HepG2 (cell line): ENCODE results near the gene ZFYVE26. TPM values are rescaled to one million over a fixed set of nuclear protein-coding genes. Genes with fewer than 3 reads are reported as not detected.

Experiments used
- ARID3A ChIP-seq: IDR thresholded peaks from 2 replicates; pipeline ENCODE4 v1.6.1; 2012; ENCODE audit warnings: low read depth, low read length, improper control_type of control experiment
- CBFB ChIP-seq: sonication (generic); formaldehyde crosslinking; IDR thresholded peaks from 2 replicates; pipeline ENCODE4 v1.4.0; 2020; ENCODE audit warnings: missing genetic modification reagents
- HOXA5 ChIP-seq: sonication (generic); formaldehyde crosslinking; IDR thresholded peaks from 2 replicates; pipeline ENCODE4 v1.4.0; 2020; ENCODE audit warnings: missing genetic modification reagents
- KLF11 ChIP-seq: IDR thresholded peaks from 2 replicates; pipeline ENCODE4 v1.6.1; 2016; ENCODE audit warnings: missing compliant biosample characterization
- KLF16 ChIP-seq, 2 experiments: sonication (generic) in 1 of 2; formaldehyde crosslinking in 1 of 2; IDR thresholded peaks; 2 replicates each; pipeline versions ENCODE4 v1.6.1 to v1.8.0; 2016 to 2023; ENCODE audit warnings: missing genetic modification reagents in 2 of 2, missing compliant biosample characterization in 1 of 2
- KMT2B ChIP-seq: IDR thresholded peaks from 2 replicates; pipeline ENCODE4 v1.6.1; 2016; ENCODE audit warnings: missing genetic modification reagents, missing compliant biosample characterization
- PHF21A ChIP-seq: sonication (generic); formaldehyde crosslinking; IDR thresholded peaks from 2 replicates; pipeline ENCODE4 v1.5.0; 2020; ENCODE audit warnings: mild to moderate bottlenecking, missing genetic modification reagents
- PPARG ChIP-seq: conservative IDR thresholded peaks from 2 replicates; pipeline ENCODE4 v1.6.1; 2016; ENCODE audit warnings: missing biosample characterization, missing genetic modification reagents
- REXO4 ChIP-seq: sonication (generic); formaldehyde crosslinking; IDR thresholded peaks from 2 replicates; pipeline ENCODE4 v1.8.0; 2022; ENCODE audit warnings: missing genetic modification reagents, mild to moderate bottlenecking, borderline replicate concordance
- SMAD3 ChIP-seq: sonication (generic); formaldehyde crosslinking; IDR thresholded peaks from 2 replicates; pipeline ENCODE4 v1.4.0; 2020; ENCODE audit warnings: missing genetic modification reagents
- SSRP1 ChIP-seq: IDR thresholded peaks from 2 replicates; pipeline ENCODE4 v1.6.1; 2016; ENCODE audit warnings: control low read depth
- TEF ChIP-seq: sonication (generic); formaldehyde crosslinking; IDR thresholded peaks from 2 replicates; pipeline ENCODE4 v1.5.0; 2020; ENCODE audit warnings: missing genetic modification reagents
- THAP9 ChIP-seq: sonication (generic); formaldehyde crosslinking; IDR thresholded peaks from 2 replicates; pipeline ENCODE4; 2020; ENCODE audit warnings: missing genetic modification reagents, mild to moderate bottlenecking, borderline replicate concordance
- ZBTB26 ChIP-seq: IDR thresholded peaks from 2 replicates; pipeline ENCODE4 v1.6.1; 2016; ENCODE audit warnings: missing compliant biosample characterization, missing genetic modification reagents, borderline replicate concordance
- ZBTB43 ChIP-seq: sonication (generic); formaldehyde crosslinking; conservative IDR thresholded peaks from 2 replicates; pipeline ENCODE4 v1.4.0; 2020; ENCODE audit warnings: missing genetic modification reagents
- ZKSCAN5 ChIP-seq: sonication (generic); formaldehyde crosslinking; IDR thresholded peaks from 2 replicates; pipeline ENCODE4 v1.5.1; 2020; ENCODE audit warnings: mild to moderate bottlenecking, missing genetic modification reagents
- ZNF274 ChIP-seq: sonication (generic); formaldehyde crosslinking; IDR thresholded peaks from 2 replicates; pipeline ENCODE4 v1.5.1; 2020; ENCODE audit warnings: mild to moderate bottlenecking, missing genetic modification reagents
- ZNF3 ChIP-seq: IDR thresholded peaks from 2 replicates; pipeline ENCODE4 v1.7.0; 2017; ENCODE audit warnings: inconsistent platforms
- ZNF34 ChIP-seq: sonication (generic); formaldehyde crosslinking; IDR thresholded peaks from 2 replicates; pipeline ENCODE4 v1.4.0; 2020; ENCODE audit warnings: mild to moderate bottlenecking, missing genetic modification reagents, borderline replicate concordance
- ZNF672 ChIP-seq: sonication (generic); formaldehyde crosslinking; IDR thresholded peaks from 2 replicates; pipeline ENCODE4 v1.8.1; 2022; ENCODE audit warnings: missing genetic modification reagents
- ZNF784 ChIP-seq: sonication (generic); formaldehyde crosslinking; IDR thresholded peaks from 2 replicates; pipeline ENCODE4 v1.5.1; 2020; ENCODE audit warnings: missing genetic modification reagents, mild to moderate bottlenecking, borderline replicate concordance
- ZNF850 ChIP-seq: sonication (generic); formaldehyde crosslinking; conservative IDR thresholded peaks from 2 replicates; pipeline ENCODE4 v1.9.0; 2021; ENCODE audit warnings: mild to moderate bottlenecking, missing genetic modification reagents
- polyA plus RNA-seq, 8 experiments: library from polyadenylated mRNA; depleted of rRNA in 3 of 8; stranded (reverse) in 7 of 8; unstranded in 1 of 8; fragments of >200 nt; fragmentation: Illumina TruSeq in 4 of 8; extraction: Trizol in 4 of 8; gene quantifications; 2 replicates each; pipeline versions ENCODE4 v1.2.1 to v1.2.3, GENCODE V29; 2011 to 2016; ENCODE audit warnings: low read depth in 4 of 8, missing spikeins in 1 of 8, mixed read lengths in 1 of 8; ENCODE audit not compliant: insufficient read depth in 1 of 8
- total RNA-seq, 5 experiments: library from RNA; depleted of rRNA; stranded (reverse); fragments of >200 nt; fragmentation: Illumina TruSeq; extraction: Trizol; gene quantifications; 2 replicates each; pipeline ENCODE4 v1.2.3, GENCODE V29; 2016; ENCODE audit warnings: low read depth in 1 of 5

Gene ZFYVE26
- total and polyA plus RNA-seq, 2 of the 13 experiments (the other 11 are each of a cell fraction or from before 2014, with no cell fraction given) = 13.6 to 16.4 TPM

- TF ChIP-seq KMT2B (CRISPR knock-in tag) (no peak), ZNF34 (CRISPR knock-in tag) (no peak), ZNF850 (no peak), SMAD3 (CRISPR knock-in tag) (0 out of 2 replicates have a peak, but pooled peaks have one; percentile 7), ZNF274 (CRISPR knock-in tag) (no peak), CBFB (CRISPR knock-in tag) (no peak), PHF21A (CRISPR knock-in tag) (peak; percentile 71; the same call in 1 of the 2 replicates), ZBTB26 (0 out of 2 replicates have a peak, but pooled peaks have one; percentile 31), KLF16 (CRISPR knock-in tag; IDR thresholded peaks at IDR 0.05) (peak in 1 of 2 experiments; percentile 25; a peak in 1 of 4 replicates), ARID3A (peak; percentile 55), REXO4 (CRISPR knock-in tag) (no peak), ZNF3 (no peak), PPARG (CRISPR knock-in tag) (peak; percentile 37), ZKSCAN5 (no peak), ZNF672 (CRISPR knock-in tag) (no peak), HOXA5 (no peak), KLF11 (CRISPR knock-in tag) (no peak), ZBTB43 (CRISPR knock-in tag) (no peak), ZNF784 (no peak), TEF (no peak), SSRP1 (CRISPR knock-in tag) (no peak), THAP9 (CRISPR knock-in tag) (no peak)
These were observed 77.5 kb downstream of the ZFYVE26 start (continued) for GRCh38 chr14:67738740-67739504.
